HG02970 (cell line): ENCODE measurements around the gene HES5.

Experiments
- ATAC-seq: cut with Tn5 transposase; IDR thresholded peaks from one replicate; pipeline ENCODE4 v1.9.1; 2021; ENCODE audit warnings: mild to moderate bottlenecking, moderate library complexity, moderate number of reproducible peaks; ENCODE audit not compliant: unreplicated experiment, low FRiP score

HES5 gene

GRCh38 chr1:2483026-2483425 lies 47.0 kb downstream of the HES5 start:
- no peak for ATAC-seq

GRCh38 chr1:2482588-2482987 lies 47.5 kb downstream of the HES5 start:
- ATAC-seq: no peak

GRCh38 chr1:2481885-2482284 lies 48.2 kb downstream of the HES5 start:
- ATAC-seq: no peak

- no peak for ATAC-seq
These were observed 49.1 kb downstream of the HES5 start for GRCh38 chr1:2480986-2481364.

- ATAC-seq: no peak
These were observed 49.7 kb downstream of the HES5 start for GRCh38 chr1:2480236-2480985.

- ATAC-seq: no peak
These were observed 50.4 kb downstream of the HES5 start for GRCh38 chr1:2479618-2480017.

- ATAC-seq: no peak
These were observed 50.9 kb downstream of the HES5 start for GRCh38 chr1:2479186-2479585.
